HEK293 (cell line): ENCODE data around the gene LRRC34.

Experiments used
- BCL11B ChIP-seq: fragments of 450-650 bp; formaldehyde crosslinking; IDR thresholded peaks from 2 replicates; pipeline ENCODE4 v1.5.1; 2016; ENCODE audit warnings: low read depth, missing biosample characterization, missing genetic modification characterization
- ZNF114 ChIP-seq: fragments of 450-650 bp; formaldehyde crosslinking; IDR thresholded peaks from 2 replicates; pipeline ENCODE4 v1.5.0; 2017; ENCODE audit warnings: missing biosample characterization, missing genetic modification characterization
- ZNF16 ChIP-seq: fragments of 450-650 bp; formaldehyde crosslinking; IDR thresholded peaks from 2 replicates; pipeline ENCODE4 v1.5.1; 2016; ENCODE audit warnings: low read depth, missing biosample characterization, missing genetic modification characterization
- ZNF239 ChIP-seq: fragments of 450-650 bp; formaldehyde crosslinking; IDR thresholded peaks from 2 replicates; pipeline ENCODE4 v1.5.1; 2016; ENCODE audit warnings: missing biosample characterization, missing genetic modification characterization
- ZNF426 ChIP-seq: fragments of 450-650 bp; formaldehyde crosslinking; IDR thresholded peaks from 2 replicates; pipeline ENCODE4 v1.5.1; 2017; ENCODE audit warnings: missing biosample characterization, missing genetic modification characterization, mild to moderate bottlenecking, inconsistent platforms, moderate library complexity
- TF ChIP-seq, protein P1 (sequence below): fragments of 450-650 bp; formaldehyde crosslinking; IDR thresholded peaks from 2 replicates; pipeline ENCODE4 v1.5.1; 2016; ENCODE audit warnings: missing biosample characterization, missing genetic modification characterization
- TF ChIP-seq, protein P2 (sequence below): fragments of 450-650 bp; formaldehyde crosslinking; IDR thresholded peaks from 2 replicates; pipeline ENCODE4 v1.5.1; 2016; ENCODE audit warnings: missing biosample characterization, missing genetic modification characterization
- TF ChIP-seq, protein P3 (sequence below): fragments of 450-650 bp; formaldehyde crosslinking; IDR thresholded peaks from 2 replicates; pipeline ENCODE4 v1.5.1; 2016; ENCODE audit warnings: missing biosample characterization, missing genetic modification characterization
- TF ChIP-seq, protein P4 (sequence below): fragments of 450-650 bp; IDR thresholded peaks from 2 replicates; pipeline ENCODE4 v1.5.1; 2018; ENCODE audit warnings: missing biosample characterization, missing genetic modification characterization
- TF ChIP-seq, protein P5 (sequence below): fragments of 450-650 bp; formaldehyde crosslinking; IDR thresholded peaks from 2 replicates; pipeline ENCODE4 v1.5.1; 2016; ENCODE audit warnings: missing biosample characterization, missing genetic modification characterization

DNA sequence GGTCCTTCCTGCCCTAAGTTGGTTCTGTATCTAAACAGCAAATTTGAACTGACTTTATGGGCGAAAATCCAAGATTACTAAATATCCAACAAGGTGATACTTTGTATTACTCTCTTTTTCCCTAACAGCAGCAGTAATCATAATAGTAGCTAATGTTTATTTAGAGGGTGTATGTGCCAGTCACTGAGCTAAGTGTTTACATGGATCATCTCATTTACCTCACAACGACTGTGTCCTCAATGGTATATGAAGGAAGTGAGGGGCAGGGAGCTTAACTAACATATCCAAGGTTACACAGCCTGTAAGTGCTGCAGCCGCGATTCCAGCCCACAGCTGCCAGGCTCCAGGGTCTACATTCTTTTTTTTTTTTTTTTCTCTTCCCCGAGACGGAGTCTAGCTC lies 10.3 kb upstream of the LRRC34 start:
- TF ChIP-seq, protein P1, sequence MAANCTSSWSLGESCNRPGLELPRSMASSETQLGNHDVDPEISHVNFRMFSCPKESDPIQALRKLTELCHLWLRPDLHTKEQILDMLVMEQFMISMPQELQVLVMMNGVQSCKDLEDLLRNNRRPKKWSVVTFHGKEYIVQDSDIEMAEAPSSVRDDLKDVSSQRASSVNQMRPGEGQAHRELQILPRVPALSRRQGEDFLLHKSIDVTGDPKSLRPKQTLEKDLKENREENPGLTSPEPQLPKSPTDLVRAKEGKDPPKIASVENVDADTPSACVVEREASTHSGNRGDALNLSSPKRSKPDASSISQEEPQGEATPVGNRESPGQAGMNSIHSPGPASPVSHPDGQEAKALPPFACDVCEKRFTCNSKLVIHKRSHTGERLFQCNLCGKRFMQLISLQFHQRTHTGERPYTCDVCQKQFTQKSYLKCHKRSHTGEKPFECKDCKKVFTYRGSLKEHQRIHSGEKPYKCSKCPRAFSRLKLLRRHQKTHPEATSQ (tag by site-specific recombination) = no peak
- TF ChIP-seq, protein P2, sequence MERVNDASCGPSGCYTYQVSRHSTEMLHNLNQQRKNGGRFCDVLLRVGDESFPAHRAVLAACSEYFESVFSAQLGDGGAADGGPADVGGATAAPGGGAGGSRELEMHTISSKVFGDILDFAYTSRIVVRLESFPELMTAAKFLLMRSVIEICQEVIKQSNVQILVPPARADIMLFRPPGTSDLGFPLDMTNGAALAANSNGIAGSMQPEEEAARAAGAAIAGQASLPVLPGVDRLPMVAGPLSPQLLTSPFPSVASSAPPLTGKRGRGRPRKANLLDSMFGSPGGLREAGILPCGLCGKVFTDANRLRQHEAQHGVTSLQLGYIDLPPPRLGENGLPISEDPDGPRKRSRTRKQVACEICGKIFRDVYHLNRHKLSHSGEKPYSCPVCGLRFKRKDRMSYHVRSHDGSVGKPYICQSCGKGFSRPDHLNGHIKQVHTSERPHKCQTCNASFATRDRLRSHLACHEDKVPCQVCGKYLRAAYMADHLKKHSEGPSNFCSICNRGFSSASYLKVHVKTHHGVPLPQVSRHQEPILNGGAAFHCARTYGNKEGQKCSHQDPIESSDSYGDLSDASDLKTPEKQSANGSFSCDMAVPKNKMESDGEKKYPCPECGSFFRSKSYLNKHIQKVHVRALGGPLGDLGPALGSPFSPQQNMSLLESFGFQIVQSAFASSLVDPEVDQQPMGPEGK (tag by site-specific recombination) = no peak
- TF ChIP-seq ZNF426 (tag by site-specific recombination) (no peak), ZNF239 (tag by site-specific recombination) (no peak), BCL11B (tag by site-specific recombination) (no peak), ZNF114 (no peak), ZNF16 (tag by site-specific recombination) (no peak)
- TF ChIP-seq, protein P3, sequence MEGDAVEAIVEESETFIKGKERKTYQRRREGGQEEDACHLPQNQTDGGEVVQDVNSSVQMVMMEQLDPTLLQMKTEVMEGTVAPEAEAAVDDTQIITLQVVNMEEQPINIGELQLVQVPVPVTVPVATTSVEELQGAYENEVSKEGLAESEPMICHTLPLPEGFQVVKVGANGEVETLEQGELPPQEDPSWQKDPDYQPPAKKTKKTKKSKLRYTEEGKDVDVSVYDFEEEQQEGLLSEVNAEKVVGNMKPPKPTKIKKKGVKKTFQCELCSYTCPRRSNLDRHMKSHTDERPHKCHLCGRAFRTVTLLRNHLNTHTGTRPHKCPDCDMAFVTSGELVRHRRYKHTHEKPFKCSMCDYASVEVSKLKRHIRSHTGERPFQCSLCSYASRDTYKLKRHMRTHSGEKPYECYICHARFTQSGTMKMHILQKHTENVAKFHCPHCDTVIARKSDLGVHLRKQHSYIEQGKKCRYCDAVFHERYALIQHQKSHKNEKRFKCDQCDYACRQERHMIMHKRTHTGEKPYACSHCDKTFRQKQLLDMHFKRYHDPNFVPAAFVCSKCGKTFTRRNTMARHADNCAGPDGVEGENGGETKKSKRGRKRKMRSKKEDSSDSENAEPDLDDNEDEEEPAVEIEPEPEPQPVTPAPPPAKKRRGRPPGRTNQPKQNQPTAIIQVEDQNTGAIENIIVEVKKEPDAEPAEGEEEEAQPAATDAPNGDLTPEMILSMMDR (tag by site-specific recombination) = no peak
- TF ChIP-seq, protein P4, sequence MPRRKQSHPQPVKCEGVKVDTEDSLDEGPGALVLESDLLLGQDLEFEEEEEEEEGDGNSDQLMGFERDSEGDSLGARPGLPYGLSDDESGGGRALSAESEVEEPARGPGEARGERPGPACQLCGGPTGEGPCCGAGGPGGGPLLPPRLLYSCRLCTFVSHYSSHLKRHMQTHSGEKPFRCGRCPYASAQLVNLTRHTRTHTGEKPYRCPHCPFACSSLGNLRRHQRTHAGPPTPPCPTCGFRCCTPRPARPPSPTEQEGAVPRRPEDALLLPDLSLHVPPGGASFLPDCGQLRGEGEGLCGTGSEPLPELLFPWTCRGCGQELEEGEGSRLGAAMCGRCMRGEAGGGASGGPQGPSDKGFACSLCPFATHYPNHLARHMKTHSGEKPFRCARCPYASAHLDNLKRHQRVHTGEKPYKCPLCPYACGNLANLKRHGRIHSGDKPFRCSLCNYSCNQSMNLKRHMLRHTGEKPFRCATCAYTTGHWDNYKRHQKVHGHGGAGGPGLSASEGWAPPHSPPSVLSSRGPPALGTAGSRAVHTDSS (tag by site-specific recombination) = no peak
- TF ChIP-seq, protein P5, sequence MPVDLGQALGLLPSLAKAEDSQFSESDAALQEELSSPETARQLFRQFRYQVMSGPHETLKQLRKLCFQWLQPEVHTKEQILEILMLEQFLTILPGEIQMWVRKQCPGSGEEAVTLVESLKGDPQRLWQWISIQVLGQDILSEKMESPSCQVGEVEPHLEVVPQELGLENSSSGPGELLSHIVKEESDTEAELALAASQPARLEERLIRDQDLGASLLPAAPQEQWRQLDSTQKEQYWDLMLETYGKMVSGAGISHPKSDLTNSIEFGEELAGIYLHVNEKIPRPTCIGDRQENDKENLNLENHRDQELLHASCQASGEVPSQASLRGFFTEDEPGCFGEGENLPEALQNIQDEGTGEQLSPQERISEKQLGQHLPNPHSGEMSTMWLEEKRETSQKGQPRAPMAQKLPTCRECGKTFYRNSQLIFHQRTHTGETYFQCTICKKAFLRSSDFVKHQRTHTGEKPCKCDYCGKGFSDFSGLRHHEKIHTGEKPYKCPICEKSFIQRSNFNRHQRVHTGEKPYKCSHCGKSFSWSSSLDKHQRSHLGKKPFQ (tag by site-specific recombination) = no peak
